Esophagus muscularis mucosa (tissue), 4 donors: ENCODE measurements around the gene RNF40. TPM values are rescaled to one million over a fixed set of nuclear protein-coding genes. Genes with fewer than 3 reads are reported as not detected.

ENCODE experiments used
- DNase-seq: peaks from one replicate; pipeline ENCODE4 v3.0.0-alpha.2; 2017; ENCODE audit errors: extremely low spot score
- H3K27ac ChIP-seq, 4 donors: fragments of 200-600 bp; sonication (generic); replicated peaks in 1 of 4; 1 replicate in 3 of 4; 2 replicates in 1 of 4; pipeline ENCODE4 v1.5.1; 2016 to 2019; ENCODE audit warnings: mild to moderate bottlenecking in 1 of 4
- H3K27me3 ChIP-seq, 4 donors: fragments of 200-600 bp; sonication (generic); one replicate each; pipeline versions ENCODE4 v1.5.1 to v1.6.0; 2016 to 2019
- H3K36me3 ChIP-seq, 4 donors: fragments of 200-600 bp; sonication (generic); one replicate each; pipeline ENCODE4 v1.5.1; 2016 to 2019
- H3K4me1 ChIP-seq, 4 donors: fragments of 200-600 bp; sonication (generic); one replicate each; pipeline ENCODE4 v1.5.1; 2016 to 2019
- H3K4me3 ChIP-seq, 4 donors: fragments of 200-600 bp; sonication (generic); 1 replicate in 2 of 4; 2 replicates in 2 of 4; pipeline ENCODE4 v1.5.1; 2016 to 2019; ENCODE audit warnings: mild to moderate bottlenecking in 4 of 4, moderate library complexity in 1 of 4
- H3K9me3 ChIP-seq, 4 donors: fragments of 200-600 bp; sonication (generic); 1 replicate in 3 of 4; 2 replicates in 1 of 4; pipeline ENCODE4 v1.5.1; 2016 to 2019
- CTCF ChIP-seq, 3 experiments: fragments of 200-600 bp in 2 of 3; fragments of 450-650 bp in 1 of 3; sonication (generic) in 2 of 3; IDR thresholded peaks; one replicate each; pipeline ENCODE4 v1.5.1; 2017 to 2019; ENCODE audit warnings: antibody characterized with exemption in 3 of 3, mild to moderate bottlenecking in 2 of 3, moderate library complexity in 1 of 3
- EP300 ChIP-seq: sonication (generic); formaldehyde crosslinking; IDR thresholded peaks from one replicate; pipeline ENCODE4 v1.6.1; 2017; ENCODE audit warnings: antibody characterized with exemption
- POLR2A ChIP-seq: fragments of 450-650 bp; IDR thresholded peaks from one replicate; pipeline ENCODE4 v1.6.1; 2017; ENCODE audit warnings: antibody characterized with exemption, moderate library complexity, mild to moderate bottlenecking, low read depth
- POLR2AphosphoS5 ChIP-seq, 2 donors: sonication (generic); formaldehyde crosslinking; IDR thresholded peaks; one replicate each; pipeline ENCODE4 v1.6.1; 2017; ENCODE audit warnings: antibody characterized with exemption in 2 of 2
- WGBS: methylation state at CpG from one replicate; pipeline ENCODE4 v1.1.5; 2018; 5-methylcytosine and 5-hydroxymethylcytosine counted together
- intact Hi-C: fragments of 100-400 bp; cut with DNase I; formaldehyde crosslinking; loops from one replicate; pipeline ENCODE4 v1.15.1; 2023
- total RNA-seq, 4 donors: library from RNA; depleted of rRNA; stranded (reverse); fragments of >200 nt; gene quantifications; one replicate each; pipeline versions ENCODE4 v1.1.0 to v1.2.1, GENCODE V29; 2016

Gene RNF40
- total RNA-seq, 4 donors from 2014 or later, result 61.9 to 86.9 (median 67.0) TPM

- peaks cover 21 to 50% (median 36%) of the 10 kb centered on the region in 4 donors for H3K4me1 ChIP-seq
- peak overlapping the region; percentile 70 to 82 (median 73) for H3K4me3 ChIP-seq
- no peak for DNase-seq
- no peaks in the 10 kb centered on the region for H3K9me3 ChIP-seq
- TF ChIP-seq CTCF (IDR thresholded peaks at IDR 0.05), result no peak
- peak; percentile 28 for TF ChIP-seq POLR2A
- no peak for TF ChIP-seq EP300
- peak; percentile 69 to 82 for TF ChIP-seq POLR2AphosphoS5 (IDR thresholded peaks at IDR 0.05)
- peaks cover 26 to 47% (median 42%) of the 10 kb centered on the region in 4 donors for H3K36me3 ChIP-seq
- peak overlapping the region; percentile 82 to 95 (median 89) for H3K27ac ChIP-seq
- H3K27me3 ChIP-seq, result no peaks in the 10 kb centered on the region
- intact Hi-C loops, result no loop called here
- WGBS, result 0% methylated on average over 4 of the region's 81 CpGs
Observed at GRCh38 chr16:30775392-30776188, 13.5 kb downstream of the RNF40 start.

GRCh38 chr16:30777591-30778297 lies 15.6 kb downstream of the RNF40 start:
- peak overlapping the region in 3 of 4 donors; percentile 14 to 95 (median 36) for H3K27ac ChIP-seq
- no peaks in the 10 kb centered on the region for H3K27me3 ChIP-seq
- no peaks in the 10 kb centered on the region for H3K9me3 ChIP-seq
- intact Hi-C loops, result no loop called here
- peaks cover 14 to 47% (median 39%) of the 10 kb centered on the region in 4 donors for H3K36me3 ChIP-seq
- H3K4me1 ChIP-seq, result peaks cover 21 to 50% (median 36%) of the 10 kb centered on the region in 4 donors
- no peak for DNase-seq
- WGBS, result 76% methylated on average over 3 of the region's 7 CpGs
- no peak overlapping the region for H3K4me3 ChIP-seq
- TF ChIP-seq POLR2A, result no peak
- no peak for TF ChIP-seq EP300
- TF ChIP-seq CTCF (IDR thresholded peaks at IDR 0.05), result no peak
- TF ChIP-seq POLR2AphosphoS5 (IDR thresholded peaks at IDR 0.05), result no peak

- Histone ChIP-seq H3K36me3 (peaks cover 14 to 47% (median 39%) of the 10 kb centered on the region in 4 donors), H3K9me3 (no peaks in the 10 kb centered on the region), H3K4me3 (no peak overlapping the region), H3K4me1 (peaks cover 21 to 47% (median 36%) of the 10 kb centered on the region in 4 donors), H3K27ac (peak overlapping the region in 3 of 4 donors; percentile 3 to 95 (median 13)), H3K27me3 (no peaks in the 10 kb centered on the region)
- WGBS, result 75% methylated on average over 14 of the region's 14 CpGs
- intact Hi-C loops, result no loop called here
- no peak for DNase-seq
- TF ChIP-seq CTCF (IDR thresholded peaks at IDR 0.05) (no peak), POLR2AphosphoS5 (IDR thresholded peaks at IDR 0.05) (peak in 1 of 2 donors; percentile 10)
Observed at GRCh38 chr16:30778549-30779244, 16.6 kb downstream of the RNF40 start.

GRCh38 chr16:30779596-30779995 lies 17.5 kb downstream of the RNF40 start:
- Histone ChIP-seq H3K27me3 (no peaks in the 10 kb centered on the region), H3K4me3 (no peak overlapping the region), H3K4me1 (peaks cover 17 to 44% (median 32%) of the 10 kb centered on the region in 4 donors), H3K9me3 (no peaks in the 10 kb centered on the region), H3K36me3 (peaks cover 20 to 48% (median 37%) of the 10 kb centered on the region in 4 donors), H3K27ac (peak overlapping the region in 1 of 4 donors; percentile 95)
- DNase-seq, result no peak
- intact Hi-C loops, result no loop called here
- 80% methylated on average over 6 of the region's 6 CpGs for WGBS
- TF ChIP-seq POLR2A (no peak), POLR2AphosphoS5 (IDR thresholded peaks at IDR 0.05) (no peak), EP300 (no peak), CTCF (IDR thresholded peaks at IDR 0.05) (no peak)
